ENCODE data around the gene BEAN1.
"Not testable (repeated sequence)": the region's sequence is repeated elsewhere in the genome, so short reads cannot be mapped to it uniquely, and the experiment has no call there.

Gene BEAN1

GRCh38 chr16:66486199-66486772 lies 59.2 kb downstream of the BEAN1 start:
- no peak for DNase-seq (ENCODE audit: low read depth in 2 of 2)

GRCh38 chr16:66486773-66487579 lies 59.9 kb downstream of the BEAN1 start:
- no peak for DNase-seq (ENCODE audit: low read depth in 2 of 2)

- DNase-seq (ENCODE audit: low read depth in 2 of 2) = no peak
These were observed 60.6 kb downstream of the BEAN1 start for GRCh38 chr16:66487580-66488275.

- no peak for DNase-seq (ENCODE audit: low read depth in 2 of 2)
These were observed 61.4 kb downstream of the BEAN1 start for GRCh38 chr16:66488505-66488904.

GRCh38 chr16:66489385-66489784 lies 62.3 kb downstream of the BEAN1 start:
- no peak for DNase-seq (ENCODE audit: low read depth in 2 of 2)

GRCh38 chr16:66489818-66490217 lies 62.7 kb downstream of the BEAN1 start:
- DNase-seq (ENCODE audit: low read depth in 2 of 2) = no peak

GRCh38 chr16:66490774-66491715 lies 64.0 kb downstream of the BEAN1 start:
- no peak for DNase-seq (ENCODE audit: low read depth in 2 of 2)

GRCh38 chr16:66491716-66492064 lies 64.6 kb downstream of the BEAN1 start:
- no peak for DNase-seq (ENCODE audit: low read depth in 2 of 2)

GRCh38 chr16:66493490-66494401 lies 66.7 kb downstream of the BEAN1 start:
- no peak for DNase-seq (ENCODE audit: low read depth in 2 of 2)

GRCh38 chr16:66494916-66495315 lies 67.8 kb downstream of the BEAN1 start:
- no peak for DNase-seq (ENCODE audit: low read depth in 2 of 2)

GRCh38 chr16:66495440-66495839 lies 68.3 kb downstream of the BEAN1 start:
- DNase-seq (ENCODE audit: low read depth in 2 of 2) = no peak

GRCh38 chr16:66496226-66496625 lies 69.1 kb downstream of the BEAN1 start:
- DNase-seq (ENCODE audit: low read depth in 2 of 2) = not testable (repeated sequence)

- DNase-seq (ENCODE audit: low read depth in 2 of 2) = not testable (repeated sequence)
These were observed 70.8 kb downstream of the BEAN1 start for GRCh38 chr16:66497921-66498320.

GRCh38 chr16:66501563-66501962 lies 74.5 kb downstream of the BEAN1 start:
- not testable (repeated sequence) for DNase-seq (ENCODE audit: low read depth in 2 of 2)

- DNase-seq (ENCODE audit: low read depth in 2 of 2) = no peak
These were observed 75.2 kb downstream of the BEAN1 start for GRCh38 chr16:66502020-66502913.

- DNase-seq (ENCODE audit: low read depth in 2 of 2) = no peak
These were observed 75.9 kb downstream of the BEAN1 start for GRCh38 chr16:66503030-66503429.

GRCh38 chr16:66503612-66504011 lies 76.5 kb downstream of the BEAN1 start:
- DNase-seq (ENCODE audit: low read depth in 2 of 2) = no peak

- DNase-seq (ENCODE audit: low read depth in 2 of 2) = no peak
These were observed 80.7 kb downstream of the BEAN1 start for GRCh38 chr16:66507731-66508239.

- no peak for DNase-seq (ENCODE audit: low read depth in 2 of 2)
These were observed 81.3 kb downstream of the BEAN1 start for GRCh38 chr16:66508248-66508913.

Data from stimulated activated CD8-positive, alpha-beta memory T cell treated with anti-CD3 and anti-CD28 coated beads, Interleukin-2, amount 100 ng/mL, for 1 hour (primary cell).